Mucosa of stomach (tissue), 1 donor: ENCODE data around the gene RCC2.

Source experiments
- H3K27me3 ChIP-seq: one replicate; pipeline ENCODE4 v1.7.0; 2013; ENCODE audit warnings: mild to moderate bottlenecking, low read length; ENCODE audit not compliant: control insufficient read depth, insufficient read depth
- H3K36me3 ChIP-seq: one replicate; pipeline ENCODE4 v1.7.0; 2013; ENCODE audit warnings: low read length; ENCODE audit not compliant: control insufficient read depth, insufficient read depth
- H3K4me1 ChIP-seq: one replicate; pipeline ENCODE4 v1.7.0; 2013; ENCODE audit warnings: mild to moderate bottlenecking, low read length; ENCODE audit not compliant: control insufficient read depth, insufficient read depth
- H3K4me3 ChIP-seq: one replicate; pipeline ENCODE4 v1.7.0; 2013; ENCODE audit warnings: low read length
- H3K9ac ChIP-seq: one replicate; pipeline ENCODE4 v1.7.0; 2013; ENCODE audit warnings: mild to moderate bottlenecking, low read length, moderate library complexity
- H3K9me3 ChIP-seq: one replicate; pipeline ENCODE4 v1.7.0; 2013; ENCODE audit warnings: mild to moderate bottlenecking, low read length, moderate library complexity; ENCODE audit not compliant: control insufficient read depth
- donor health status: Pancreatic carcinoma.

Gene RCC2

DNA sequence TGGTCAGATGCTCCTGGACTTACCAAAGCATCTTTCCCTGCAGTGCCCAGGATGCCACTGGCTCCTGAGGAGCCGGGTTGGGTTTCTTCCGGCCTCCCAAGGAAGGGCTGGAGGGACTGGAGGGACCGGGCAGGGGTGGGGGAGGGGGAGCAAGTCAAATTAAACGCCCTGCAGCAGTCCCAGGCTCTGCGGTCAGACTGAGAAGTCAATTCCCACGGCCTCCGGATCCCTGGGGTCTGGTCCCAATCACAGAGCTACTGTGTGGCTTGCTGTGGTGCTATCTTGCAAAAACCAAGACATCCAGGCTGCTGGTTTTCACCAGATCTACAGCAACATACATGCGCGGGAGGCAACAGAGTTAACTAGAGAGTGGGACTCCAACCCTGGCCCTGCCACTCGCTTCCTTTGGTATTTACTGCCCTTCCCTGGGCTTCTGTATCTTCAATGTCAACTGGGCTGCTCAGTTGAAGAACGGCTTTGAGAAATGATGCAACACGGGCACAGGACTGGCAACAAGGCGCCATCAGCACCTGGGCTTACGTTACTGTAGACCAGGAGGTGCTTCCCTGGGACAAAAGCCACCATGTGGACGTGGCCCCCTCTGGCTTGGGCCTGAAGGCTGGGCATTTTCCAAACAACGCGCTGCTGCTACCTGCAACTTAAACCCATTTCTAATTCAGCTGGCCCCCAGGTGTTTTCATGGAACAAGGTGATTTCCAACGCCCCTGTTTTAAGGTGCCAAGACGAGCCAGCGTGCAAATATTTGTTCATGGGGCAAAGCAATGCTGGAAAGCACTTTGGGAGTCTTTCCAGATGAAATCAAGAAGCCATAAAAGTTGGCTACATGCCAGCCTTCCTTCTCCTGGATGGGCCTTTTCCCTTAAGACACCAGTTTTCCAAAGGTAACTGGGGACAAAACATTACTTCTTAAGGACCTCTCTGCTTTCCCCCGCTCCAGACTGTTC is 11.5 kb downstream of the RCC2 start:
- Histone ChIP-seq H3K27me3 (no peaks in the 10 kb centered on the region), H3K4me1 (peaks cover 11% of the 10 kb centered on the region), H3K9ac (no peak overlapping the region), H3K4me3 (no peak overlapping the region), H3K9me3 (no peaks in the 10 kb centered on the region), H3K36me3 (peaks cover 12% of the 10 kb centered on the region)

DNA sequence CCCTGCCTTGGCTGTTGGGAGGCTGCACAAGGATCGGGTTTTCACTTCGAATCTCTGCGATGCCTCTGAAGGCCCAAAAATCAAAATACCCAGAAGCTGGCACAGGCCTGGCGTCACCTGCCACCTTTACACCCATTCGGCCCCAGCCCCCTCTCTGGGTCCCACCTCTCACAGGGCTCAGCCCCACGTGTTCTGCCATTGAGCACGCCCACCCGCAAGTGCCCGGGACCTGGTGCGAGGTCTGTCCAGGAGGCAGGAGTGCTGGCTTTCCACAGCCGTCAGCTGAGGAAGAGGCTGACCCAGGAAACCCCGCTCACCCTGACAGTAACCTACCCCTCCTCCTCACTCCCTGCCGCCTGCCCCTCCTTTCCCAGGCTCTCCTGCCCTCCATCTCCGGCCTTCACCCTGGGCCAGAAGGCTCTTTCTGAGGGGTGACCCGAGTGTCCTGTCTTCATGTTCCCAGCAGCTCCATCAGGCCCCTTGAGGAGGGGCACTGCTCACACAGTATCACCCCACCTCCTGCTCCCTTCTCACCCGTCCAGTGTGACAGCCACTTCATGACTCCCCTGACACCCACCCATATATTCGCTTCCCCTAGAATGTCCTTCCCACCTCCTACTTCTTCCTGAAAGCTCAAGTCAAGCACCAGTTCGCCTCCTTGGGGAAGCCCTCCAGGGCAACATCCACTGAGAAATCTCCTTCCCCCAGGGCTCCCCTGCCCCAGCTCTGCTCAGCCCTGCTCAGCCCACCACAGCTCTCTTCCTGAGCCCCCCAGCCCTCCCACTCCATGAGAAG is 13.5 kb downstream of the RCC2 start:
- Histone ChIP-seq H3K4me3 (no peak overlapping the region), H3K36me3 (peaks cover 12% of the 10 kb centered on the region)

DNA sequence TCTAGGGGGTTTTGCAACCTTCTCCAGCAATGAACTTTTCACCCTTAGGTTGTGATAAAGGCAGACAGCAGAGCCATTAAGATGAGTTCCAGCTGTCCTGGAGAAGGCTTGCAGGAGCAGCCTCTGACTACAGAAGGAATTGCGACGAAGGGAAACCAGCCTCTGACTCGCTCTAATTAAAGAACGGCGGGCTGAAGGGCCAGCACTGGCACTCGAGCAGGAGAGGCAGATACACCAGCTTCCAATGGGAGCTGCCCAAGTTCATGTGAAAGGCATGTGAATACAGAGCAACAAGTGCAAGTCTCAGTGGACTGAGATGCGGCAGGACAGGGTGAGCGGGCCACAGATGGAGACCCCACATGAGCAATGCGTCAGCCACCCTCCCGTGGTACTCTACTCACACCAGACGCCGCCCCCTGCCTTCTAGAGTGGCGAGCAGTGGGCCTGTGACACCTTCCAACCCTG is 15.7 kb downstream of the RCC2 start:
- no peak overlapping the region for H3K4me3 ChIP-seq
- H3K9ac ChIP-seq, result no peak overlapping the region
- H3K4me1 ChIP-seq, result peaks cover 11% of the 10 kb centered on the region
- H3K9me3 ChIP-seq, result no peaks in the 10 kb centered on the region
- H3K36me3 ChIP-seq, result peaks cover 21% of the 10 kb centered on the region
- no peaks in the 10 kb centered on the region for H3K27me3 ChIP-seq

More for the DNA sequence above, 13.5 kb downstream of the RCC2 start:
- H3K9me3 ChIP-seq, result no peaks in the 10 kb centered on the region
- H3K9ac ChIP-seq, result peak overlapping the region; percentile 27
- no peaks in the 10 kb centered on the region for H3K27me3 ChIP-seq
- H3K4me1 ChIP-seq, result peaks cover 11% of the 10 kb centered on the region

DNA sequence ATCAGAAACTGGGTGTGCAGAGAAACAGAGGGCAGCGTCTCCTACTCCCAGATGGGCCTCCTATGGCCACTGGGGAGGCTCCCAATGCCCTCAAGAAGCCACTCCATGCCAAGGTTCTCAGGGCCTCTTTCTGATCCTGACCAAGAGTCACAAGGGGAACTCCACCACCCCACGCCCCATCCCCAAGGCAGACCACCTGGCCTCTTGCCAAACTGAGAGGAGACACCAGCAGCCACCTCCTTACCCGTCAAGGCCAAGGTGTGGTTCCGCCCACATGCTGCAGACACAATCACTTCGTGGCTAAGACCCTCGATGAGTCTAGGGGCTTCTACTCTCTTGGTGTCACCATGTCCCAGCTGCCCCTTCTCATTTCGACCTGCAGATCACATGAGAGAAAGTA is 17.0 kb downstream of the RCC2 start:
- no peak overlapping the region for H3K9ac ChIP-seq
- H3K27me3 ChIP-seq, result no peaks in the 10 kb centered on the region
- H3K4me3 ChIP-seq, result no peak overlapping the region
- H3K4me1 ChIP-seq, result no peaks in the 10 kb centered on the region
- H3K36me3 ChIP-seq, result peaks cover 21% of the 10 kb centered on the region
- H3K9me3 ChIP-seq, result no peaks in the 10 kb centered on the region

DNA sequence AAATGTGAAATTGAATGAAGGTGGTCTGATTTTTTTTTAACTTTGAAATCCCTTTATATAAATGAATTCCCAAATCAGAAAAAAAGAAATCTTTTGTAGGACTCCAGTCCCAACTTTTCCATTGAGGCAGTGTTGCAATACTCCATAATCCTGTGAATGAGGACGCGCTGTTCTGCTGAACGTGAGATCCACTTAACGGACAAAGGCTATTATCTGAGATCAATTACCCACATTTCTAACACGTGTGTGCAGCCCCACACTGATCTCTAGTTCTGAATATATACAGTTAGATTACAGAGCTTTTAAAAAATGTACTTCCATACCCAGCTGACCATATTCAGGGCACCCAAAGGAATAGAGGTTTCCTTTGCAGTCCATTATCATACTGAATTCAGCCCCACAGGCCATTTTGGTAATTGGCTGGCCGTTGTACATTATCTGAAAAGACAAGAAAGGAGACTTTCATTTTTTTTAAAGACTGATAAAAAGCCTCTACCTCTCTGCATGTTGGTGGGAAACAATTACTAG is 19.0 kb downstream of the RCC2 start:
- peaks cover 17% of the 10 kb centered on the region for H3K36me3 ChIP-seq

DNA sequence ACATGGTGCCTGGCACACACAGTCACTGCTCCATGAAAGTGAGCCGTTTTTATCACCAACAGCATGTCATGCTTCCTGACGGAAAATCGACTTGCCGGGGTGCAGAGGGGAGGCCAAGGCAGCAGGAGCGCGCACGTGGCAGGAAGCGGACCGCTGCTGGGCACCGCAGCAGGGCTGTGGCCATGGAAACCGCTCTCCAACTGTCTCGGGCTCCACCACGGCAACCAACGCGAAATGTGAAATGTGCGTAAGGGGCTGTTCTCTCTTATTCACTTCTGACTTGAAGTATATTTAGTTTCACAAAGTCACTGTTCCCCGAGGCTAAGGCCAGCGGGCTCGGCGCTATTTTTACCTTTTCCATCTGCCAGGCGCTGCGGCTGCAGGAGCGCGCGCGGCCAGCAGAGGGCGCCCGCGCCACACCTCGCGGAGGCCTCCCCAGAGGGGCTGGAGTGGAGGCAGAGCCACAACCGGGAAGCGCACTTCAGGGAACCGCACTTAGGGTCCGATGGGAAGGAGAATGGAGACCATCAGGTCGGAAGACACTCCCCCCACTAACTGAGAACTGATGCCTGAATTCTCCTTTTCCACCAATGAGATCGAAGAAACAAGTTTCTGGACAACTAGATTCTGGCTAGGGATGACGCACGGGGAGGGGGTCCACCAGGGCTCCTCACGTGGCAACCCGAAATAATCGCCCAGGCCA is 19.7 kb downstream of the RCC2 start:
- H3K4me3 ChIP-seq, result no peak overlapping the region
- H3K4me1 ChIP-seq, result no peaks in the 10 kb centered on the region
- H3K36me3 ChIP-seq, result peaks cover 17% of the 10 kb centered on the region
- no peaks in the 10 kb centered on the region for H3K9me3 ChIP-seq
- no peaks in the 10 kb centered on the region for H3K27me3 ChIP-seq
- H3K9ac ChIP-seq, result no peak overlapping the region

More for the DNA sequence above, 19.0 kb downstream of the RCC2 start:
- no peaks in the 10 kb centered on the region for H3K4me1 ChIP-seq
- no peak overlapping the region for H3K9ac ChIP-seq
- H3K4me3 ChIP-seq, result no peak overlapping the region
- H3K9me3 ChIP-seq, result no peaks in the 10 kb centered on the region
- no peaks in the 10 kb centered on the region for H3K27me3 ChIP-seq

DNA sequence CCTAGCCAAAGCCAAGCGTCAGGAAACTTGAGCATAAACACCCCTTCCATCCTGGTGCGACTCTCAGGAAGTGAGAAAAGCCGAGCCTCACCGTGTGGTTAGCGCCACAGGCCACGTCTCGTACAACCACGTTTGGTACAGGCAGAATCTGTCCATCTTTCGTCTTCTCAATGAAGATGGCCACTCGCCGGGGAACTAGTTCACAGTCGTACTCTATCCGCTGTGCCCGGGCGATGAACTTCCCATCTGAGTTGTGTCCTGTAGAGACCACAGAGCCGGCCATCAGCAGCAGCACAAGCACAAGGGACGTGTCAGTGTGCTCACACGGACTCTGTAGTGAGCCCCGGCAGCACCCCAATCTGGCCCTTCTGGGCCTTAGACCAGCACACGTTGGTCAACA is 23.1 kb downstream of the RCC2 start:
- Histone ChIP-seq H3K9ac (no peak overlapping the region), H3K27me3 (no peaks in the 10 kb centered on the region), H3K36me3 (peaks cover 9% of the 10 kb centered on the region), H3K4me3 (no peak overlapping the region), H3K9me3 (no peaks in the 10 kb centered on the region), H3K4me1 (no peaks in the 10 kb centered on the region)

DNA sequence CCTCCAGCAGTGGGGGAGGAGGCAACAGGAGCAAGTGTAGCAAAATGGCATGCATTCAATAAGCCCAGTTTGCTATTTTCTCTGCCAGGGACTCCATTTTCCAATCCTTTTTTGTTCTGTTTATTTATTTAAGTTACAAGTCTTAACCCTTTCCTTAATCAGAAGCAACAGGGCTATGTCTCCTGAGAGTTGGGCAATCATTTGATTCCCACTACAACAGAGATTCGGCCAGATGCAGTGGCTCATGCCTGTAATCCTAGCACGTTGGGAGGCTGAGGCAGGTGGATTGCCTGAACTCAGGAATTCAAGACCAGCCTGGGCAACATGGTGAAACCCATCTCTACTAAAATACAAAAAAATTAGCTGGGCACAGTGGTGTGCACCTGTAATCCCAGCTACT is 25.5 kb downstream of the RCC2 start:
- Histone ChIP-seq H3K36me3 (peaks cover 8% of the 10 kb centered on the region), H3K4me1 (no peaks in the 10 kb centered on the region), H3K27me3 (no peaks in the 10 kb centered on the region), H3K4me3 (no peak overlapping the region), H3K9me3 (no peaks in the 10 kb centered on the region), H3K9ac (no peak overlapping the region)

DNA sequence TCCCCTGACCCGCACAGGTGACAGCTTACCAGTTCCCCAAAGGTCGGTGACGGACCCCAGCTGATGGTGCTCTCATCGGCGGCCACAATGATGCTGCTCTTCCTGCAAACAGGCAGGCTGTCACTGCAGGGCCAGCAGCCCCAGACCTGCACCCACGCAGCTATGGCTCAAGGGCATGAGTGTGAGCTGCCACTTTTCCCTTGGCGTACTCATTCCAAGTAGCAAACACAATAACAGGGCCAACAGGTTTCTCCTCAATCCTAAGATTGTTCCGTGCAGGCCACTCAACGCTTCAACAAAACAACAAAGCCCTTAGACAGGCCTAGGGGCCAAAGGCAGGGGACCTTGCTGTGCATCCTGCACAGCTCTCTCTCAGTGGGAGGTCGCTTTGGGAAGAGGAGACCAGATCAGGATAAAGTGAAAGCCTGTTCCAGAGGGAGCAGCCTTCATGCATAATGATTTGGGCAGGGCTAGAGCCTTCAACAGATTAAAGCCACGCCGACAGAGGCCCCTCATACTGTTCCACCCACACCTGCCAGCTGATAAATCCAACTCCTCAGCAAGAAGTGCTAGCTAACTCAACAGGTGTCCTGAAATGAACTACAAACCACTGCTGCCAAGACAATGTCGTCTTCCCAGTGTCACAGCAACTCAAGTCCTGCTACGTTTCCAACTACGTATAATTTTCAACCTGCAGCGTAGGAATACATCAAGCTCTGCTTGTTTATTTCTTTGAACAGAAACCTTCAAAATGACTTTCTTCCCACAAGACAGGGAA is 27.2 kb downstream of the RCC2 start:
- H3K4me1 ChIP-seq, result no peaks in the 10 kb centered on the region
- no peak overlapping the region for H3K9ac ChIP-seq
- H3K27me3 ChIP-seq, result no peaks in the 10 kb centered on the region
- H3K36me3 ChIP-seq, result peaks cover 8% of the 10 kb centered on the region
- no peaks in the 10 kb centered on the region for H3K9me3 ChIP-seq
- no peak overlapping the region for H3K4me3 ChIP-seq

DNA sequence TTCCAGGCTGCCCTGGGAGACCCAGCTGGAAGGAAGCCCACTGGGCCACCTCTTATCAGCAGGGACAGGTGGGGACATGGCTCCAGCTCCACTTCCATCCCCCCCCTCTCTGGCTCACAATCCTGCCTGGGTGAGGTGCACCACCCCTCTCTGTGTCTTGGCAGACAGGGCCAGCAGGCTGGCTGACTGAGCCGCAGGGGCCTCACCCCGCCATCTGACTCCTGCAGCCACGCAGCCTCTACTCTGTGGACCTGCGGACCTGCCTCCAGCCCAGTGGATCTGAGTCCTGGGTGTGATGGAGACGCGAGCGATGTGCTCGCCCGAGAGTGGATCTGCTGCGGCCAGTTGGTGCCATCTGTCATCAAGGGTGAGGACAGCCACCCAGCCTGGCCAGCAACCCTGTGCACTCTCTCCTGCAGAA is 30.1 kb downstream of the RCC2 start:
- Histone ChIP-seq H3K27me3 (no peaks in the 10 kb centered on the region), H3K36me3 (peaks cover 8% of the 10 kb centered on the region), H3K9ac (no peak overlapping the region), H3K4me1 (no peaks in the 10 kb centered on the region), H3K9me3 (no peaks in the 10 kb centered on the region), H3K4me3 (no peak overlapping the region)
